Measurements from ENCODE around the gene TXLNG. TPM values are rescaled to one million over a fixed set of nuclear protein-coding genes. Genes with fewer than 3 reads are reported as not detected.
"Not testable (repeated sequence)": the region's sequence is repeated elsewhere in the genome, so short reads cannot be mapped to it uniquely, and the experiment has no call there.

Gene TXLNG
- total RNA-seq, 6 donors from 2014 or later: 8.1 to 23.5 (median 12.6) TPM

DNA sequence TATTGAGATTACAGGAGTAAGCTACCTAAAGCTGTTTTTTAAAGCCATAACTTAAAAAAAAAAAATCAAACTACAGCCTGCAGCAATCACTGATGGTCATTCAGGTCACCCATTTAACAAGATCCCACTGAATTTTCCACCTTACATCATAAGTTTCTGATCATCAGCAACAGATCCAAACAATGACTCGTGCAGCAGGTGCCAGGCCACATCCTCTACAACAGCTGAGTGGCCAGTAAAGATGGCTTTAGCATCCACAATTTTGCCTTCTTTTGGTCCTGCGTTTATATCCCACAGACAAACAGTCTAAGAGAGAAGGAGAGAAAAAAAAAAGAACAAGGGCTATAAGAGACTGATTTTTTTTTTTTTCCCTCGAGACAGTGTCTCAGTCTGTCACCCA lies 67.3 kb downstream of the TXLNG start:
- Histone ChIP-seq H3K4me3 (no peak overlapping the region), H3K4me1 (no peaks in the 10 kb centered on the region), H3K27me3 (no peaks in the 10 kb centered on the region), H3K9me3 (no peaks in the 10 kb centered on the region), H3K27ac (no peak overlapping the region), H3K36me3 (peaks cover 0 to 66% (median 7%) of the 10 kb centered on the region in 4 donors)
- 85 to 89% methylated on average over 3 of the region's 3 CpGs for WGBS, 2 donors
- TF ChIP-seq EP300 (IDR thresholded peaks at IDR 0.05) (no peak), POLR2AphosphoS5 (IDR thresholded peaks at IDR 0.05) (no peak), POLR2A (IDR thresholded peaks at IDR 0.05) (no peak)
- TF ChIP-seq, protein P1, sequence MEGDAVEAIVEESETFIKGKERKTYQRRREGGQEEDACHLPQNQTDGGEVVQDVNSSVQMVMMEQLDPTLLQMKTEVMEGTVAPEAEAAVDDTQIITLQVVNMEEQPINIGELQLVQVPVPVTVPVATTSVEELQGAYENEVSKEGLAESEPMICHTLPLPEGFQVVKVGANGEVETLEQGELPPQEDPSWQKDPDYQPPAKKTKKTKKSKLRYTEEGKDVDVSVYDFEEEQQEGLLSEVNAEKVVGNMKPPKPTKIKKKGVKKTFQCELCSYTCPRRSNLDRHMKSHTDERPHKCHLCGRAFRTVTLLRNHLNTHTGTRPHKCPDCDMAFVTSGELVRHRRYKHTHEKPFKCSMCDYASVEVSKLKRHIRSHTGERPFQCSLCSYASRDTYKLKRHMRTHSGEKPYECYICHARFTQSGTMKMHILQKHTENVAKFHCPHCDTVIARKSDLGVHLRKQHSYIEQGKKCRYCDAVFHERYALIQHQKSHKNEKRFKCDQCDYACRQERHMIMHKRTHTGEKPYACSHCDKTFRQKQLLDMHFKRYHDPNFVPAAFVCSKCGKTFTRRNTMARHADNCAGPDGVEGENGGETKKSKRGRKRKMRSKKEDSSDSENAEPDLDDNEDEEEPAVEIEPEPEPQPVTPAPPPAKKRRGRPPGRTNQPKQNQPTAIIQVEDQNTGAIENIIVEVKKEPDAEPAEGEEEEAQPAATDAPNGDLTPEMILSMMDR (IDR thresholded peaks at IDR 0.05): no peak
- no peak for ATAC-seq (ENCODE audit: low FRiP score in 2 of 2)
- no peak for DNase-seq

DNA sequence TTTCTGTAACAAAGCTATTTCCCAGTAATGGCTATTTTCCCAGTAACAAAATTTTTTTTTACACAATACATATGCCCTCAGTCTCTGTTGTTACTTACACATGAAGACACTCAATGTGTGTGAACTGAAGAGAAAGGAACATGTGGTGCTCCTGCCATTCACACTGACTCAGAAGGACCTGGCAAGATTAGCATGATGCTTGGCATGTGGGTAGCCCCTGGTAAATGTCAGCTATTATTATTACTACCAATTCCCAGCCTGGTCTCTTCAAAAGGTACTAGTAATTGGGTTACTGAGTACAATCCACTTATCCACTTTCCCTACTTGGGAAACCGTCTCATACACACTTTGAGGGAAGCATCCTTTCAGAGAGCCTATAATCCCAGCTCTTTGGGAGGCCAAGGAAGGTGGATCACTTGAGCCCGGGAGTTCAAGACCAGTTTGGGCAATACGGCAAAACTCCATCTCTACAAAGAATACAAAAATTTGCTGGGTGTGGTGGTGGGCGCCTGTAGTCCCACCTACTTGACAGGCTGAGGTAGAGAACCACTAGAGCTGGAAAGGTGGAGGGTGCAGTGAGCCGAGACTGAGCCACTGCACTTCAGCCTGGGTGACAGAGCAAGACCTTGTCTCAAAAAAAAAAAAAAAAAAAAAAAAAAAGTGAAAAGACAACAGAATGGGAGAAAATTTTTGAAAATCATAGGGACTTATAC lies 69.3 kb downstream of the TXLNG start:
- H3K9me3 ChIP-seq: no peaks in the 10 kb centered on the region
- ATAC-seq (ENCODE audit: low FRiP score in 2 of 2): no peak
- no peak for DNase-seq
- H3K4me1 ChIP-seq: no peaks in the 10 kb centered on the region
- no peaks in the 10 kb centered on the region for H3K27me3 ChIP-seq
- TF ChIP-seq POLR2AphosphoS5 (IDR thresholded peaks at IDR 0.05): no peak
- TF ChIP-seq EP300 (IDR thresholded peaks at IDR 0.05): no peak
- TF ChIP-seq, protein P1 (IDR thresholded peaks at IDR 0.05): no peak
- TF ChIP-seq POLR2A (IDR thresholded peaks at IDR 0.05): no peak
- WGBS, 2 donors: 88 to 94% methylated on average over 5 of the region's 5 CpGs
- H3K36me3 ChIP-seq: peaks cover 0 to 57% (median 6%) of the 10 kb centered on the region in 4 donors
- no peak overlapping the region for H3K4me3 ChIP-seq
- no peak overlapping the region for H3K27ac ChIP-seq

DNA sequence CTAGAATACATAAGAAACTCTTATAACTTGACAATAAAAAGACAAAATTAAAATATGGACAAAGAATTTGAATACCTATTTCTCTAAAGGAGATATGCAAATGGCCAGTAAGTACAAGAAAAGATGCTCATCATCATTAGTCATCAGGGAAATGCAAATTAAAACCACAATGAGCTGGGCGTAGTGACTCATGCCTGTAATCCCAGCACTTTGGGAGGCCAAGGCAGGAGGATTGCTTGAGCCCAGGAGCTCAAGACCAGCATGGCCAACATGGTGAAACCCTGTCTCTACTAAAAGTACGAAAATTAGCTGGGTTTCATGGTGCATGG lies 69.8 kb downstream of the TXLNG start:
- not testable (repeated sequence) for H3K27me3 ChIP-seq; DNase-seq; H3K4me1 ChIP-seq; H3K9me3 ChIP-seq; H3K27ac ChIP-seq; ATAC-seq (ENCODE audit: low FRiP score in 2 of 2); H3K4me3 ChIP-seq
- peaks cover 0 to 55% (median 6%) of the 10 kb centered on the region in 4 donors for H3K36me3 ChIP-seq
- WGBS, 2 donors: 87 to 93% methylated on average over 2 of the region's 2 CpGs

DNA sequence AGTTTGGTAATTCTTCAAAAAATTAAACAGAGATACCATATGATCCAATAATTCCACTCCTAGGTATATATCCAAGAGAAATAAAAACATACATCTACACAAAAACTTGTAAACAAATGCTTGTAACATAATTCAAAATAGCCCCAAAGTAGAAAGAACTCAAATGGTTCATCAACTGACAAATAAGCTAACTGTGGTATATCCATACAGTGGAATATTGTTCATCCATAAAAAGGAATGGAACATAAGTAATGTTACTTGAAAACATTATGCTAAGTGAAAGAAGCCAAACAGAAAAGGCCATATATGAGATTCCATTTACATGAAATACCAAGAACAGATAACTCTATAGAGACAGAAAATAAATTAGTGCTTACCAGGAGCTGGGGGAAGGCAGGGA lies 70.5 kb downstream of the TXLNG start:
- Histone ChIP-seq H3K27ac (no peak overlapping the region), H3K36me3 (peaks cover 0 to 58% (median 8%) of the 10 kb centered on the region in 4 donors), H3K9me3 (no peaks in the 10 kb centered on the region), H3K27me3 (no peaks in the 10 kb centered on the region), H3K4me3 (no peak overlapping the region), H3K4me1 (no peaks in the 10 kb centered on the region)
- no peak for TF ChIP-seq EP300 (IDR thresholded peaks at IDR 0.05)
- TF ChIP-seq, protein P1 (IDR thresholded peaks at IDR 0.05): no peak
- TF ChIP-seq POLR2A (IDR thresholded peaks at IDR 0.05): no peak
- no peak for TF ChIP-seq POLR2AphosphoS5 (IDR thresholded peaks at IDR 0.05)
- ATAC-seq (ENCODE audit: low FRiP score in 2 of 2): no peak
- DNase-seq: no peak

DNA sequence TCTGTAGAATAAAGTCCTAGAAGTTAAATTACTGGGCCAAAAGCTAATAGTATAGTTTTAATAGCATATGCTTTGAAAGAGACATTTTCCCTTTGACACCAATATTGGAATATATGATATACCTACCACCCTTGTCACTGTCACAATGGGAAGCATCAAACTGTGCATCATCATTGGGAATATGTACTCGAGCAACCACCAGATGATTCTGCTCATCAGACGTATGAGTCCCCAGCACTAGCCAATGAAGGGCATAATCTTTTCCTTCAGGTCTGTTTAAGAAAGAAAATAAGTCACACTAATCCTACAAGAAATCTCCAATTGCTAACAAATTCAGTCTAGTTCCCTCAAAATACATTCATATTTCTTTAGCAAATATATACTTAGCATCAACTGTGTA lies 76.6 kb downstream of the TXLNG start:
- H3K9me3 ChIP-seq: no peaks in the 10 kb centered on the region
- ATAC-seq (ENCODE audit: low FRiP score in 2 of 2): no peak
- peaks cover under 1 to 7% (median 2%) of the 10 kb centered on the region in 4 donors for H3K4me1 ChIP-seq
- DNase-seq: no peak
- TF ChIP-seq POLR2A (IDR thresholded peaks at IDR 0.05) (no peak), POLR2AphosphoS5 (IDR thresholded peaks at IDR 0.05) (no peak), EP300 (IDR thresholded peaks at IDR 0.05) (no peak)
- TF ChIP-seq, protein P1 (IDR thresholded peaks at IDR 0.05): no peak
- WGBS, 2 donors: 90 to 93% methylated on average over 2 of the region's 2 CpGs
- H3K27me3 ChIP-seq: no peaks in the 10 kb centered on the region
- H3K4me3 ChIP-seq: no peak overlapping the region
- no peak overlapping the region for H3K27ac ChIP-seq
- peaks cover 0 to 19% (median 3%) of the 10 kb centered on the region in 4 donors for H3K36me3 ChIP-seq

Data from upper lobe of left lung (tissue), 6 donors.